ENCODE measurements around the gene WDR7. TPM values are rescaled to one million over a fixed set of nuclear protein-coding genes. Genes with fewer than 3 reads are reported as not detected.

Gene WDR7
- total RNA-seq, 1 experiment from 2014 or later = 9.8 TPM

DNA sequence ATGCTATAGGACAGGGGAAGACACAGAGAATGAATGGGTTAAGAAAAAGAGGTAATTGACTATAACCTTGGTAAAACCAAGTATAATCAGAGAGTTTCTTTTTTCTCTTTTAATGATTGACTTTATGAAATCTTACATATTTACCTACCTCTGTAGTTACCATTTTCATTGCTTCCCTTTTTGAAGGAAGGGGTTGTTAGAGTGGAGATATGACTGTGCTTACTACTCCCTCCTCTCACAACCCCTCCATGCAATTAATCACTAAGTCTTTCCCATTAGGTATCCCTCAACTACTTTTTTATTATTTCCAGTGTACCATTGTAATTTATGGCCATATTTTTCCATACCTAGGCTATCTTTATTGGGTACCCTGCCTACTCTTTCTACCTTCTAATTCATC, 71.4 kb downstream of the WDR7 start:
- no peak for DNase-seq (ENCODE audit: low read depth)

DNA sequence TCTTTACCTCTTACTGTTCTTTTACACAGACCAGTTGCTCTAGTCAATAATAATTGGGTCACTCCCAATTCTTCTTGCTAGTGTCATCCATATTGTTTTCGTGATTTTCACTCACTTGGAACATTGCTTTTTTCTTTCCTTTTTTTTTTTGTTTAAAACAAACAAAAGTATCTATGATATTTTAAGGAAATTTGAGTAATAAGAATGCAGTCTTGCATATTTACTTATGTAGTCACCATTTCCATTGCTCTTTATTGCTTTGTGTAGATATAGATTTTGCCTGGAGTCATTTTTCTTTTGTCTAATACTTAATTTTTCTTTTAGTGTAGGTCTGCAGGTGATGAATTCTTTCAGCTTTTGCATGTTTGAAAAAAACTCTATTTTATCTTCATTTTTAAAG, 71.9 kb downstream of the WDR7 start:
- no peak for DNase-seq (ENCODE audit: low read depth)

DNA sequence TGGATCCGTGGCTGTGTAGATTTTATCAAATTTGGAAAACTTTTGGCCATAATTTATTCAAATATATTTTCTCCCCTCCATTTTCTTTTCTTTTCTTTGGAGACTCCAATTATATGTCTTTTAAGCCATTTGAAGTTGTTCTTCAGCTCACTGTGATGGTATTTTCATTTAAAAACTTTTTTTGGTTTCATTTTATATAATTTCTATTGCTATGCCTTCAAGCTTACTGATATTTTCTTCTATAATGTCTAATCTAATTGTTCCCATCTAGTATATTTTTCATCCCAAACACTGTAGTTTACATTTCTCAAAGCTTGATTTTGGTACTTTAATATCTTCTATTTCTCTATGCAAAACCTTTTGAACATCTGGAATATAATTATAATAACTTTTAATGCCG, 72.5 kb downstream of the WDR7 start:
- no peak for DNase-seq (ENCODE audit: low read depth)

DNA sequence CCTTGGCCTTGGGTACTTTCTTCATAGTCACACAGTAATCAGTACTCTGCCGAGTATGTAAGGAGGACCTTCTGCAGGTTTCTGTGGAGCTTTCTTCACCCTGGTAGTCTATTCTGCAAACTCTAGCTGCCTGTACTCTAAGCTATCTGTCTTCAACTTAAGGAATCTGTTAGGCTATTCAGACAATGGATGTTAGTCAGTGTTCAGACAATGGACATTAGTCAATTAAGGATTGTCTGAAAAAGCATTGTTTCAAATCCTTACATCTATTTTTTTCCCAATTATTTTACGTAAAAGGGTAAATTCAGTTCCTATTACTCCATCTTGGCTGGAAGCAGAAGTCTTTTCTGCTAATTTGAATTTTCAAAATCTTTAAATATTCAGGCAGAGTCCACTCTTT, 75.7 kb downstream of the WDR7 start:
- DNase-seq (ENCODE audit: low read depth) = no peak

DNA sequence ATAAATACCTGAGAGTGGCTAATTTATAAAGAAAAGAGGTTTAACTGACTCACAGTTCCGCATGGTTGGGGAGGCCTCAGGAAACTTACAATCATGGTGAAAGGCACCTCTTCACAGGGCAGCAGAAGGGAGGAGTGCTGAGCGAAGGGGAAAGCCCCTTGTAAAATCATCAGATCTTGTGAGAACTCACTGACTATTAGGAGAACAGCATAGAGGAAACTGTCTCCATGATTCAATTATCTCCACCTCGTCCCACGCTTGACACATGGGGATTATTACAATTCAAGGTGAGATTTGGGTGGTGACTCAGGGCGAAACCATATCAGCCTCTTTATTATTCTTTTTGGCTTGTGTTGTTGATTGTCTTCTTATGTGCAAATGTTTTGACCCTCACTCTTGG, 76.2 kb downstream of the WDR7 start:
- DNase-seq (ENCODE audit: low read depth) = no peak

DNA sequence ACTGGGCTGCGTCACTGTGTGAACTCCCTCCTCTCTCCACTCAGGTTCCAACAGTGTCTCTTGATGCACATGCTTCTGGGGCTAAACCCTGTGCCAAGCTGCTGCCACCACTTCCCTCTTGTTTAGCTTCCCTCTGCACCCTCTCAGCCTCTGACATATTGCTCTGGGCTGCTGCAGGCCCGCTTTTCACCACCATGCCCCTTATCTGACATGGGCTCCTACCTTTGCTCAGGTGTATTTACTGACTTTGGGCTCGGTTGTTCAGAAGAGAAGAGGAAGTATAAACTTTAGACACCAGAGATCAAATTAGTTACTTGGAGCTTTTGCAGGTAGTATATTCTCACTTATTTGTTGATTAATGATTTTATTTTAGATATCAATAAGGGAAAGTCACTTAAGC, 77.6 kb downstream of the WDR7 start:
- no peak for DNase-seq (ENCODE audit: low read depth)

DNA sequence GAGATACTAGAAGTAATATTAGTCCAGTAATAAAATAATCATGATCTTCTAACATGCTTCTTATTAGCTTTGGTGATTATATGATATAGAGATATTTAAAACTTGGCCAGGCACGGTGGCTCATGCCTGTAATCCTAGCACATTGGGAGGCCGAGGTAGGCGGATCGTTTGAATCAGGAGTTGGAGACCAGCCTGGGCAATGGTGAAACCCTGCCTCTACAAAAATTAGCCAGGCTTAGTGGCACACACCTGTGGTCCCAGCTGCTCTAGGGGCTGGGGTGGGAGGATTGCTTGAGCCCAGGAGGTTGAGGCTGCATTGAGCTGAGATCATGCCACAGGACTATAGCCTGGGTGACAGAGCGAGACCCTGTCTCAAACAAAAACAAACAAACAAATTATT, 87.0 kb downstream of the WDR7 start:
- DNase-seq (ENCODE audit: low read depth) = no peak

DNA sequence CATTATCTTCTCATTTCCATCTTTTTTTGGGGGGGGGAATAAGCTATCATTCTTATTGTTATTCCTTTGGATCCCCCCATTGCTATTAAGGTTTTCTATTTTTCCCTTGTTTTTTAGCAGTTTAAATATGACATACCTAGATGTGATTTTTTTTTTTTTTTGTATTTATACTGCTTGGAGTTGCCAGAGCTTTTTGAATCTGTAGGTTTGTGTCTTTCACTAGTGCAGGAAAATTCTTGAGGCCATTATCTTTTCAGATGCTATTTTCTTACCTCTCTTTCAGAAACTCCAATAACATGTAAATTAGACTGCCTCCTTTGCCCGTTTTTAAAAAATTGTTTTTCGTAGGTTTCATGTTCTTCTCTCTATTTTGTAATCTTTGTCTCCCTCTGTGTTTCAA, 88.6 kb downstream of the WDR7 start:
- DNase-seq (ENCODE audit: low read depth) = no peak

DNA sequence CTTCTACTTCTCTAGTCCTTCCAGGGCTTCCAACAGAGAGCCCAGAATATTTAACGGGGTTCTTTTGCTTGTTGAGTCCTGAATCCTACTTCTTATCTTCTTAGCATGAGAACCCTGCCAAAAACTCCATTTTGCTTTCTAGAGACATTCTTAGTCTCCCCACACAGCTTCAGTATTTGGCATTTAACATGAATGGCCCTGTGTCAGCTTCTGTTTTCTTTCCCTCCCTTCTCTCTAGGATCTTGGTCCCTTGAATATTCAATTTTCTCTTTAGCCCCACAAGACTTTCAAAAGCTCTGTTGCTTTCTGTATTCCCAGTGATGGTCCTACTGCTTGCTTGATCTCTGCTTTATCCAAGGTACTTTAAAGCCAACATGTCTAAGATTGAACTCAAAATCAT, 89.5 kb downstream of the WDR7 start:
- no peak for DNase-seq (ENCODE audit: low read depth)

DNA sequence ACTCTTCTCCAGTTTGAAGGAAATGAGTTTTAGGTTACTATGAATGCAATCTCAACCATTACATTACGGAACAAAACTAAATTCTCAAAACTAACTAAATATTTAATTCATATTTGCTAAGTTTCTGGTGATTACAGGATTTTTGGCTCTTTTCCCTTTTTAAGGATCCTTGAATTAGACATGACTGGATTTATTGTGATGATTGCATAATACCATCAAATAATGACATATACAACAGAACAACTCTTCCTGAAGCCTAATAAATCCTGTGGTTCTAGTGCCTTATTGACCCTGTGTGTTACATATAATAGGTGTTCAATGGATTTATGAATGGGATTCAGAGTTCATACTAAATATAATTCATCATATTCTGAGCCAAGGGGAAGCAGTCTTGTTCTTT, 90.5 kb downstream of the WDR7 start:
- DNase-seq (ENCODE audit: low read depth) = no peak

DNA sequence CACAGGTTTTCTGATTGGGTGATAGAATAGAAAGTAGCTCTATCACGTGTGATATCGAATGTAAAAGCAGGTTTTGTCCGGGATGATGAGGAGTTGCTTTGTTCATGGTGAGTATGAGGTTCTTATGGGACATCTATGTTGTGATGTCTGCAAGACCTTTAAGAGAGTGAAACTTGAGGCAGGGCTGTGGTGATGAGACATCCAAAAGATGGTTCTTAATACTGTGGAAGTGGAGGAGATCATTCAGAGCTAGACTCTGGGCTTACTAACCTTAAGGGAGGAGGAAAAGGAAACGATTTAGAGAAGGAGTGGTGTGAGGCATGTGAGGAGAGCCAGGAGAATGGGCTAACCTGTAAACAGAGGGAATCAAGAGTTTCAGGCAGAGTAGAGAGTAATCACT, 92.0 kb downstream of the WDR7 start:
- no peak for DNase-seq (ENCODE audit: low read depth)

DNA sequence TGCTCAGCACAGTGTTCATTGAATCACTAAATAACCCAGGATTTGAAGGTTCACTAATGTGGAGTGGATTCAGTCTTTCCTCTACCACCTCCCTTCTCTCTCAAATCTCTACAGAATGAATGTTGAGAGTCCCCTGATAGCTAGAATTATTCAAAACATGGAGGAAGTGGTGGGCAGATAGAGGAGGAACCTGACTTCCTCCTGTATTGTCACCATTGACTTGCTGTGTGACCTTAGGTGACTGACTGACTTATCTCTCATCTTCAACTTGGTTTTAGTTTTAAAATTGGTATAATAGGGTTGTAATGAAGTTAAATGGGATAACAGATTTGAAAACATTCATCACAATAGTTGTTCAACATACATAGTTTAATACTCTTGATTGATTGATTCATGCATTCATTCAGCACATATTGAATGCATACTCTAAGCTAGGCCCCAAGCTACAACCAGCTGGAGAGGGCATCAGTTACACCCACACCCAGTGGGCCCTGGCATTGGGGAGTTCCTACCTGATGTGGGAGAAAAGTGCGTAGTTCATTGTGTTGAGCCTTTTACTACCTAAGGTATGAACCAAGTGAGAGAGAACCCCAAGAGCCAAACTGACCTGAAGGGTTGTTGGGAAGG, 96.0 kb downstream of the WDR7 start:
- no peak for DNase-seq (ENCODE audit: low read depth)

DNA sequence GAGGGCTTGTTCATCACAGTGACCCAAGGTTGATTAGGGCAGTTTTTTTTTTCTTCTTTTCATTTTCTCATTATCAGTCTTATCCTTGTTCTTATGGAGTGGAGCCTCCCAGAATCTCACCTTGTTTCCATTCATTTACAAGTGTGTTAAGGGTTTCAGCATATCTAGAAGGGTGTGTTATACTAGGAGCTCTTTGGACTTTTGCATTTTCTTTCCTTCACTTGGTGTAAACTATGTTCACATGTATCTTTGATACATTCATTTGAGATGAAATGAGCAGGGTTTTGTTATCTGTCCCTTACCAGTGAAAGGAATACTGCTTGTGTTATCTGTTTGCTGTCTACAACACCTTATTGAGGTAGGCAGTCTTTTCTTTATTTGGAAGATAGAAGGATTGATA, 96.7 kb downstream of the WDR7 start:
- DNase-seq (ENCODE audit: low read depth) = no peak

DNA sequence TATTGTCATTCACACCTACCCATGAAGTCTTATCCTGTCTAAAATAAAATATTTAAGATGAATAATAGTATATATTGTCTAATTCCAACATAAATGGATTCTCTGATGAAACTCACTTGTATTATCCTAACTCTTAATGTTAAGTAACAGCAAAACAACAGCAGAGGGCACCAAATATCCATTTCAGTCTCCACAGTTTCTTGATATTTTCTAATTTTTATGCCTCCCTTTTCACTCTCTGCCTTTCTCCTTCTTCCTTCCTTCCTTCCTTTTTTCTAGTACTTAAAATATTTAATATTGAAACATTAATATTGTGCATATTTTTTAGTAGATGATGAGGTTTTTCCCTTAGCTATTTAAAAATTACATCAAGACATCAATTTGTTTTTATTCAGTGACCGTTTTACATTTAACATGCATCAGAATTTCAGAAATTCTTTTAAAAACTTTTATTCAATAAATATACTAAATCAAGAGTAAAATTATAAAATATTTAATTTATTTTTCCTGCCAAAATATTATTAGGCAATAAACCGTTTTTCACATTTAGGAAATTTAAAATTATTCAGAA, 97.6 kb downstream of the WDR7 start:
- peak; percentile 43 for DNase-seq (ENCODE audit: low read depth)

DNA sequence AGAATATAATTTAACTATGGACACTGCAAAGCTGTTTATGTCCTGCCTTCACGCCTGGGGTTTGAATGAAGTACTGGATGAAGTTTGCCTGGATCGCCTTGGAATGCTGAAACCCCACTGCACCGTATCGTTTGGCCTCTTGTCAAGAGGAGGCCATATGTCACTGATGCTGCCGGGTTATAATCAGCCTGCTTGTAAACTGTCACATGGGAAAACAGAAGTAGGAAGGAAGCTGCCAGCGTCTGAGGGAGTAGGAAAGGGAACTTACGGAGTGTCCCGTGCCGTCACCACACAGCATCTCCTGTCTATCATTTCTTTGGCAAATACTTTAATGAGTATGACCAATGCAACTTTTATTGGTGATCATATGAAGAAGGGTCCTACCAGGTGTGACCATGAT, 105.8 kb downstream of the WDR7 start:
- DNase-seq (ENCODE audit: low read depth) = no peak

DNA sequence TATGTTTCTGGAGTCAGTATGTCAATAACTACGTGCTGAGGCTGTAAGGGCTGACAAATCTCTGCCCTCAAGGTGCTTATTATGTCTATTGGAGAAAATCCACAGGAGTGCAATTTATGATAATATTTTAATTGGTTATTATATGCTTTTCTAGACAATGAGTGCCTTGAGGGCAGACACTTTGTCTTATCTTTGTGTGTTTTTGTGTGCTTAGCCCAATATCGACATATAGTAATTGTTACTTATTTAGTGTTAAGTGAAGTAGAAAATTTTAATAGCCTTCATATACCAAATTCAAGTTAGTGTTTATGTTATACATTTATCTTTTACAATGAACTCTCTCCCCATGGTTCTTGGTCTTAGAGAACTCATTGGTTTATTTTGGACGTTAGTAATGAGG, 118.9 kb downstream of the WDR7 start:
- no peak for DNase-seq (ENCODE audit: low read depth)

DNA sequence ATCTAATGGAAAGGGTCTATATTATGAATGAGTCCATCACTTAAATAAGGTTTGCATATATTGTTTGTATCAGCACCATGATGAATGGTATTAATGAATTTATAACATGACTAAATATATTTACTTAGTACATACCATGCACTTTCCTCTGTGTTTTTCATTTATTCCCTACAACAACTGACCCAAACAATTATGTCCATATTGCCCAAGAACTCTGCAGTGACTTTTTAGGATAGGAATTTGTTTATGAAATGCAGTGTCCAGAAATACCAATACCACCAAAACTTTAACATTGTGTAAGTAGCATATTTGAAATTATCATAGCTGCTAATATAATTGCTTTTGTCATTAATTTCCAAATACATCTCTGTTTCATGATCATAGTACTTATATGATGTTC, 119.7 kb downstream of the WDR7 start:
- no peak for DNase-seq (ENCODE audit: low read depth)

DNA sequence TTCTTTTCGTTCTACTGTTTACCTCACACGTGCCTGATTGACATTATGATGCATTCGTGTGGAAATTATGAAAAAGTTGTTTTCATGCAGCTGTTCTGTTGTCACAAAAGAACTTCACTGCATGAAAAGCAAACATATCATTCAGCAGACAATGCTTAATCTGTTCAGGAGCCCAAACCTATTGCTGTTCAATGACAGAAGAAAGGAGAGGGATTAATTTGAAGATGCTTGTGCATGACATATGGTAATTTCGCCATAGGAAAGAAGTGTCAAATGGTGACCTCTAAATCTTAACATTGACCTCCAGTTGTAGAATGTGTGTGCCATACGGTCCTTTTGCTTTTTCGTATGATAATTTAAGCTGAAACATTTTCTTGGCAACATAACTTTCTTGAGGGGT, 124.5 kb downstream of the WDR7 start:
- no peak for DNase-seq (ENCODE audit: low read depth)

DNA sequence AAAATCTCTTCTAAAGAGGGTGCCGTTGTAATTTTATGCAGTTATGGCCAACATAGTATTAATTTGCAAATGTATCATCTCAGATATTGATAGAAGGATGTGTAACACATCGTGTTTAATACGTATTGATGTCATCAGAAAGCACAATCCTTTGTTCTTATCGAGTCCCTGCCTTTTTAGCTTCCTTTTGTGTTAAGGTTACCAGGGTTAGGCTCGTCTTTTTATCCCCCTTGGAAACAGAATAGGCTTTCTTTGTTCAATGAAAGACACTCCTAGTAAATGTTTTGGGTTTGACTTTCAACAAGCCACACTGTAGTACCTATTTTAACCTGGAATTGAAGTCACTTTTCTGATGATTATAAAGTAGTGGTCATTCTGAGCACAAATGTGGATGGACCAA, 136.2 kb downstream of the WDR7 start:
- DNase-seq (ENCODE audit: low read depth) = no peak

DNA sequence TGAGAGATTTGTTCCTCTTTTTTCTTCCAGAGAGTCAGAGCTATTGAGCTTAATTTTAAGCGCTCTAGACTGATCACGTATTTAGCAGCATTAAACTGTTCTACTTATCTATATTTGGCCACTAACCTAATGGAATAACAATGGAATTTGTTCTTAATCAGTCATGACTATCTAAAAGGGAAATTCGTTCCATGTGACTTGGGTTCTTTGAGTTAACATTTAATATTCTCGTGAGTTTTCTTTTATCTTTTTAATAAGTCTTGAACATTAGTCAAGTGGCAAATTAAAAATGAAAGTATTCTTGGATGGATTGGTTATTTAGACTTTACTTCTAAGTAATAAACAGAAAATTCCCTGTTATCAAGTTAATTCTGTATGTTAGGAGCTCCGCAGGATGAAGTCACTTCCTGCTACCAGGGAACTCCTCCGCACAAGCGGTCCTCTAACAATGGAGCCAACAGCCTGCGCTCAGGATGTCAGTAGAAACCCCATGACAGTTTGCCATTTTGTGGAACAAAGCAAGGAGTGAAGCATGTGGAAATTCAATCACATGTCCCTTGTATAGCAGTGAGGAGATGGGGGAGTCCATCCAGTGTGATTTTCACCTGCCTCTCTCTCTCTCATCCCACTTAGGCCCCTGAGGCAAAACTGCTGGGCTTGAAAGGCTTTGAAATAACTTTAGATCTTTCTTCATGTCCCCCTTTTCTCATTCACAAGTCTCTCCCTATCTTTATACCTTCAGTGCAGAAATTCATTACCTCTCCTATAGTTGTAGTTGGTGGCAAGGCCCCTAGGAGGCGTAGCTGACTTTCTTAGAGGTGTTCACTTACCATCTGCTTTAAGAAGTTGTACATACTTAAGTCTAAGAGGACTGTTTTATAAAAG, 138.1 kb downstream of the WDR7 start:
- peak; percentile 15 for DNase-seq (ENCODE audit: low read depth)

DNA sequence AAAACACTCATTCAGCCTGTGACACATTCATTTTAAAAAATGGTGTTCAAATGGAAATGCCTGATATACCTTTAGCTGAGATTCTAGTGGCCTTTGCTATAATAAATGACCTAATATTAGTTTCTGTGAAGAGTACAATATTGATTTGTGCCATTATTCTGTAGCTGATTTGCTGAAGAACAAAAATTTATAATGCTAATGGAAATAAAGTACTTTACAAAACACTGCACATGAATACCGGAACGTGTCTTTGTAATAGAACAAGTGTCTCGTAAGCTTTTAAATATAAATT, 138.7 kb downstream of the WDR7 start:
- no peak for DNase-seq (ENCODE audit: low read depth)

DNA sequence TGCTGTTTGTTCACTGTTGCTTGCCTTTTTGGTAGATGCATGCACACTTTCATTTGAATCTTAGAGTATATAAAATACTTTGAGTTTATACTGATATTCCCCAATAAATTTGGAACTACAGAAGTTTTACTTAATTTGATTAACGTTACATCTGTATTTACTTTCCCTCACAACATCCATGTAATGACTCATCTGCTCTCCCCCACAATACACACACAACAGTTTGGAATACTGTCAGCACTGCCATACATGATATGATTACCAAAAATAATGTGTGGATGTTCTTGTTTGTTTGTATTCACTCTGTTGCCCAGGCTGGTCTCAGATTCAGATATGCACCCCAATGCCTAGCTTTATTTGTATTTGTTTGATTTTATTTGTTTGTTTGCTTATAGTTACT, 144.2 kb downstream of the WDR7 start:
- DNase-seq (ENCODE audit: low read depth) = no peak

DNA sequence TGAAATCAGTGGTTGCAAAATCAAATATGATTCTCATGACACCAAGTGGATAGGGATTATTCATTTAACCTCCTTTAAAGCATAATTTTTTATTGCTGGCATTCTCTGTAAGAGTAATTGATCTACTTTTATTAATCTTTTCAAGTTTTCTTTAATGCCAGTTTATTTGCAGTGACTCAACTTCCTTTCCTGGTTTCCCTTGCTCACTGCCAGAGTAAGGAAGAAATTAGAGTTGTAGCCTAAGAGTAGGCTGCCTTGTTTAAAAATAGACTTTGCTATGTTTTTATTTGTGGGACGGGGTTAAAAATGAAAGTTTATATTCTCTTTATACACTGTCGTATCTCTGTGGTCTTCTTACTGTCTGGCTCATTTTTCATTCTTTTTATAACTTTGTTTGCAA, 148.6 kb downstream of the WDR7 start:
- peak; percentile 26 for DNase-seq (ENCODE audit: low read depth)

DNA sequence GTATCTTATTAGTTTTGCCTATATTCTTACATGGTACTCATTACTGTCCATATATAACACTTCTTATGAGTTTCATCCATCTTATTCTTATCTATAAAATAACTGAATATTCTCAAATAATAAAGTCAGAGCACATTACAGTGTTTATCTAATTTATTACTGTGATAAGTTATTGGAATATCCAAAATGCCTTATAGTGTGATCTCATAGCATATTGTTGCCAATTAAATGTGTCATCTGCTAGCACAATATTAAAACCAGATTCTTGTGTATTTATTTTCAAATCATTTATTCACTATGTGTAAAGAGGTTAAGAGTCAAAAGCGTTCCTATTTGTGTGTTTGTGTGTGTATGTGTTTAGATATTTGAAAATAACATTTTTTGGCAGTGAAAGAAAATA, 151.9 kb downstream of the WDR7 start:
- no peak for DNase-seq (ENCODE audit: low read depth)
